H9 (cell line): Measurements from ENCODE around the gene DEAF1. TPM values are rescaled to one million over a fixed set of nuclear protein-coding genes. Genes with fewer than 3 reads are reported as not detected.

Source experiments
- DNase-seq: peaks from one replicate; pipeline ENCODE4 v3.0.0-alpha.2; 2017
- H2AFZ ChIP-seq: one replicate; pipeline ENCODE4 v1.6.1; 2013; ENCODE audit warnings: mild to moderate bottlenecking, low read length, control low read depth, moderate library complexity
- H2AK5ac ChIP-seq: 2 replicates; pipeline ENCODE4 v1.6.1; 2013; ENCODE audit warnings: low read length, control low read depth, mixed read lengths; ENCODE audit not compliant: insufficient read length
- H2BK120ac ChIP-seq: one replicate; pipeline ENCODE4 v1.6.1; 2013; ENCODE audit warnings: low read depth, mild to moderate bottlenecking, low read length, control low read depth, inconsistent platforms; ENCODE audit not compliant: poor library complexity, severe bottlenecking
- H2BK12ac ChIP-seq: 2 replicates; pipeline ENCODE4 v1.6.1; 2013; ENCODE audit warnings: low read length, control low read depth, mixed read lengths, low read depth; ENCODE audit not compliant: insufficient read length
- H2BK15ac ChIP-seq: 2 replicates; pipeline ENCODE4 v1.6.1; 2013; ENCODE audit warnings: low read depth, low read length, control low read depth
- H2BK20ac ChIP-seq: one replicate; pipeline ENCODE4 v1.6.1; 2013; ENCODE audit warnings: low read depth, mild to moderate bottlenecking, low read length, control low read depth, inconsistent platforms; ENCODE audit not compliant: poor library complexity, severe bottlenecking
- H2BK5ac ChIP-seq: 2 replicates; pipeline ENCODE4 v1.6.1; 2013; ENCODE audit warnings: low read length, control low read depth, mixed read lengths; ENCODE audit not compliant: insufficient read length
- H3K14ac ChIP-seq: 2 replicates; pipeline ENCODE4 v1.6.1; 2013; ENCODE audit warnings: low read length, control low read depth; ENCODE audit not compliant: insufficient read depth
- H3K18ac ChIP-seq: 2 replicates; pipeline ENCODE4 v1.6.1; 2013; ENCODE audit warnings: low read depth, mild to moderate bottlenecking, mixed read lengths, low read length, control low read depth; ENCODE audit not compliant: insufficient read length
- H3K23ac ChIP-seq: 2 replicates; pipeline ENCODE4 v1.6.1; 2013; ENCODE audit warnings: low read length, control low read depth, mixed read lengths, low read depth; ENCODE audit not compliant: insufficient read length
- H3K23me2 ChIP-seq: 2 replicates; pipeline ENCODE4 v1.6.1; 2013; ENCODE audit warnings: low read depth, mild to moderate bottlenecking, mixed read lengths, low read length, control low read depth; ENCODE audit not compliant: insufficient read length, poor library complexity, severe bottlenecking
- H3K27ac ChIP-seq: 2 replicates; pipeline ENCODE4 v1.5.1; 2013; ENCODE audit warnings: low read length, control low read depth, mixed read lengths, low read depth; ENCODE audit not compliant: insufficient read length
- H3K27me3 ChIP-seq: 2 replicates; pipeline ENCODE4 v1.6.1; 2013; ENCODE audit warnings: low read length, control low read depth, inconsistent platforms; ENCODE audit not compliant: insufficient read depth
- H3K4ac ChIP-seq: 2 replicates; pipeline ENCODE4 v1.6.1; 2013; ENCODE audit warnings: low read depth, mild to moderate bottlenecking, control low read depth, inconsistent platforms, low read length, moderate library complexity
- H3K4me1 ChIP-seq: 2 replicates; pipeline ENCODE4 v1.6.1; 2013; ENCODE audit warnings: low read length, control low read depth, inconsistent platforms; ENCODE audit not compliant: insufficient read depth
- H3K4me2 ChIP-seq: 2 replicates; pipeline ENCODE4 v1.6.1; 2013; ENCODE audit warnings: low read length, control low read depth, mixed read lengths; ENCODE audit not compliant: insufficient read length, insufficient read depth
- H3K56ac ChIP-seq: 2 replicates; pipeline ENCODE4 v1.6.1; 2013; ENCODE audit warnings: low read depth, mild to moderate bottlenecking, mixed read lengths, low read length, control low read depth; ENCODE audit not compliant: insufficient read length
- H3K79me1 ChIP-seq: 2 replicates; pipeline ENCODE4 v1.6.1; 2013; ENCODE audit warnings: low read depth, mild to moderate bottlenecking, moderate library complexity, low read length, control low read depth, inconsistent platforms; ENCODE audit not compliant: insufficient read depth, poor library complexity, severe bottlenecking
- H3K79me2 ChIP-seq: 2 replicates; pipeline ENCODE4 v1.6.1; 2013; ENCODE audit warnings: low read length, control low read depth, inconsistent platforms; ENCODE audit not compliant: insufficient read depth
- H3K9ac ChIP-seq: 2 replicates; pipeline ENCODE4 v1.6.1; 2013; ENCODE audit warnings: low read length, control low read depth, mixed read lengths; ENCODE audit not compliant: insufficient read length; ENCODE audit errors: extremely low read depth
- H3K9me3 ChIP-seq: one replicate; pipeline ENCODE4 v1.6.1; 2013; ENCODE audit warnings: low read depth, low read length, inconsistent platforms; ENCODE audit not compliant: control insufficient read depth
- H3T11ph ChIP-seq: one replicate; pipeline ENCODE4 v1.6.1; 2013; ENCODE audit warnings: mild to moderate bottlenecking, low read length, control low read depth, inconsistent platforms
- H4K20me1 ChIP-seq: one replicate; pipeline ENCODE4 v1.6.1; 2013; ENCODE audit not compliant: control insufficient read depth, insufficient read length, insufficient read depth
- H4K5ac ChIP-seq: 2 replicates; pipeline ENCODE4 v1.6.1; 2013; ENCODE audit warnings: low read depth, mild to moderate bottlenecking, mixed read lengths, low read length, control low read depth; ENCODE audit not compliant: insufficient read length
- H4K8ac ChIP-seq: replicated peaks from 2 replicates; pipeline ENCODE4 v1.6.1; 2013; ENCODE audit warnings: low read length, control low read depth, mixed read lengths, low read depth; ENCODE audit not compliant: insufficient read length
- H4K91ac ChIP-seq: 2 replicates; pipeline ENCODE4 v1.6.1; 2013; ENCODE audit warnings: low read depth, mild to moderate bottlenecking, moderate library complexity, mixed read lengths, low read length, control low read depth; ENCODE audit not compliant: insufficient read length
- H3K27ac Mint-ChIP-seq, 3 experiments: 2 replicates in 2 of 3; 3 replicates in 1 of 3; pipeline ENCODE4 v1.8.0; 2020 to 2021; ENCODE audit warnings: mixed read lengths in 3 of 3, mild to moderate bottlenecking in 1 of 3, moderate library complexity in 1 of 3
- H3K27me3 Mint-ChIP-seq: 2 replicates; pipeline ENCODE4 v1.8.0; 2021; ENCODE audit warnings: low read depth, mild to moderate bottlenecking, moderate library complexity, mixed read lengths
- H3K36me3 Mint-ChIP-seq, 3 experiments: 2 replicates in 2 of 3; 3 replicates in 1 of 3; pipeline ENCODE4 v1.8.0; 2020 to 2021; ENCODE audit warnings: low read depth in 3 of 3, mixed read lengths in 3 of 3; ENCODE audit not compliant: insufficient read depth in 1 of 3
- H3K4me1 Mint-ChIP-seq, 2 experiments: 2 replicates each; pipeline ENCODE4 v1.8.0; 2020; ENCODE audit warnings: mixed read lengths in 2 of 2
- H3K4me3 Mint-ChIP-seq, 2 experiments: 2 replicates in 1 of 2; 3 replicates in 1 of 2; pipeline ENCODE4 v1.8.0; 2020 to 2021; ENCODE audit warnings: mild to moderate bottlenecking in 2 of 2, mixed read lengths in 2 of 2, moderate library complexity in 1 of 2
- H3K9me3 Mint-ChIP-seq, 2 experiments: 2 replicates in 1 of 2; 3 replicates in 1 of 2; pipeline ENCODE4 v1.8.0; 2020; ENCODE audit warnings: mild to moderate bottlenecking in 2 of 2, mixed read lengths in 2 of 2, moderate library complexity in 1 of 2
- CTCF ChIP-seq: fragments of 200-600 bp; sonication (generic); conservative IDR thresholded peaks from 3 replicates; pipeline ENCODE4 v1.8.0; 2021; ENCODE audit warnings: antibody characterized with exemption, mild to moderate bottlenecking
- WGBS: extraction: QIAGEN DNeasy Blood & Tissue Kit; methylation state at CpG from one replicate; pipeline ENCODE4 v1.1.7; 2013; ENCODE audit warnings: missing lambda C conversion rate, low lambda C conversion rate, mixed read lengths; ENCODE audit not compliant: insufficient read length; ENCODE audit errors: extremely low coverage; 5-methylcytosine and 5-hydroxymethylcytosine counted together
- total RNA-seq: library from RNA; stranded (reverse); gene quantifications from 2 replicates; pipeline ENCODE4 v1.2.1, GENCODE V29; 2021

DEAF1 gene
- total RNA-seq, 1 experiment from 2014 or later = 67.3 TPM

GRCh38 chr11:680970-681369 is 14.1 kb downstream of the DEAF1 start:
- Mint-ChIP-seq H3K27ac (peak overlapping the region in 2 of 3 experiments; percentile 72 to 83; a peak in 4 of 7 replicates), H3K4me1 (peaks cover 21 to 25% of the 10 kb centered on the region in 2 experiments), H3K4me3 (no peak overlapping the region), H3K27me3 (no peaks in the 10 kb centered on the region), H3K9me3 (no peaks in the 10 kb centered on the region), H3K36me3 (peaks cover 58 to 87% (median 80%) of the 10 kb centered on the region in 3 experiments)
- no peaks in the 10 kb centered on the region for H3K79me2 ChIP-seq
- no peak overlapping the region for H3K23ac ChIP-seq
- no peak overlapping the region for H3K14ac ChIP-seq
- no peak overlapping the region for H3K27ac ChIP-seq
- no peaks in the 10 kb centered on the region for H3K4me1 ChIP-seq
- WGBS = no CpG with 5 or more reads among the region's 13 CpGs
- no peak overlapping the region for H4K5ac ChIP-seq
- H2BK12ac ChIP-seq = no peak overlapping the region
- H3K9ac ChIP-seq = no peak overlapping the region
- H3K23me2 ChIP-seq = no peaks in the 10 kb centered on the region
- H3K4ac ChIP-seq = no peak overlapping the region
- H3K79me1 ChIP-seq = peaks cover 3% of the 10 kb centered on the region
- no peak overlapping the region for H3K56ac ChIP-seq
- no peaks in the 10 kb centered on the region for H3K27me3 ChIP-seq
- no peak overlapping the region for H3T11ph ChIP-seq
- no peak overlapping the region for H2BK20ac ChIP-seq
- H2AK5ac ChIP-seq = no peak overlapping the region
- no peak overlapping the region for H2AFZ ChIP-seq
- no peak for DNase-seq
- no peak overlapping the region for H2BK15ac ChIP-seq
- no peak overlapping the region for H3K18ac ChIP-seq
- no peak overlapping the region for H4K8ac ChIP-seq
- H3K4me2 ChIP-seq = no peak overlapping the region
- no peaks in the 10 kb centered on the region for H4K20me1 ChIP-seq
- no peak for TF ChIP-seq CTCF
- no peaks in the 10 kb centered on the region for H3K9me3 ChIP-seq
- H4K91ac ChIP-seq = no peak overlapping the region
- H2BK5ac ChIP-seq = no peak overlapping the region
- no peak overlapping the region for H2BK120ac ChIP-seq
